DOHH2 (cell line): ENCODE results near the gene TMCO4.

Source experiments
- CTCF ChIP-seq: fragments of 200-600 bp; sonication (generic); IDR thresholded peaks from one replicate; pipeline ENCODE4 v1.5.1; 2014; ENCODE audit warnings: antibody characterized with exemption, mild to moderate bottlenecking, low read depth, low read length; ENCODE audit not compliant: poor library complexity, severe bottlenecking
- EZH2phosphoT487 ChIP-seq: fragments of 200-600 bp; sonication (generic); IDR thresholded peaks from 2 replicates; pipeline ENCODE4 v1.6.1; 2017; ENCODE audit warnings: borderline replicate concordance, mild to moderate bottlenecking, antibody characterized with exemption, low read length, moderate library complexity, mixed read lengths

GRCh38 chr1:19776287-19776686 is 23.4 kb downstream of the TMCO4 start:
- TF ChIP-seq CTCF (no peak), EZH2phosphoT487 (no peak)
